Osteoblast (primary cell): ENCODE measurements around the gene SPIN2A. TPM values are rescaled to one million over a fixed set of nuclear protein-coding genes. Genes with fewer than 3 reads are reported as not detected.
"Not testable (repeated sequence)": the region's sequence is repeated elsewhere in the genome, so short reads cannot be mapped to it uniquely, and the experiment has no call there.

Experiments used
- DNase-seq: peaks from one replicate; pipeline ENCODE4 v3.0.0; 2011; ENCODE audit warnings: low spot score, mixed read lengths; ENCODE audit not compliant: insufficient read length; ENCODE audit errors: missing footprints
- H2AFZ ChIP-seq: 2 replicates; pipeline ENCODE4 v1.6.0; 2011; ENCODE audit warnings: mild to moderate bottlenecking, low read length
- H3K27ac ChIP-seq: 2 replicates; pipeline ENCODE4 v1.5.1; 2011; ENCODE audit warnings: mild to moderate bottlenecking, low read depth, low read length, moderate library complexity
- H3K27me3 ChIP-seq: 2 replicates; pipeline ENCODE4 v1.6.0; 2012; ENCODE audit warnings: mild to moderate bottlenecking, control low read depth, inconsistent platforms, low read length, moderate library complexity; ENCODE audit not compliant: insufficient read depth
- H3K36me3 ChIP-seq: 2 replicates; pipeline ENCODE4 v1.5.1; 2011; ENCODE audit warnings: mild to moderate bottlenecking, low read length, control low read depth, moderate library complexity; ENCODE audit not compliant: insufficient read depth
- H3K4me1 ChIP-seq: 2 replicates; pipeline ENCODE4 v1.5.1; 2011; ENCODE audit warnings: mild to moderate bottlenecking, low read length, control low read depth, moderate library complexity; ENCODE audit not compliant: insufficient read depth
- H3K4me2 ChIP-seq: 2 replicates; pipeline ENCODE4 v1.6.0; 2011; ENCODE audit warnings: mild to moderate bottlenecking, low read length; ENCODE audit not compliant: insufficient read depth
- H3K4me3 ChIP-seq: fragments of 200-600 bp; sonication (generic); 3 replicates; pipeline ENCODE4 v1.5.1; 2012; ENCODE audit warnings: mild to moderate bottlenecking, low read length, inconsistent platforms; ENCODE audit not compliant: insufficient read depth
- H3K79me2 ChIP-seq: 2 replicates; pipeline ENCODE4 v1.6.0; 2012; ENCODE audit warnings: mild to moderate bottlenecking, low read length, control low read depth, inconsistent platforms; ENCODE audit not compliant: insufficient read depth
- H3K9me3 ChIP-seq: 2 replicates; pipeline ENCODE4 v1.5.1; 2011; ENCODE audit warnings: low read depth, low read length, control low read depth
- H4K20me1 ChIP-seq: 2 replicates; pipeline ENCODE4 v1.6.0; 2012; ENCODE audit warnings: mild to moderate bottlenecking, low read length, control low read depth; ENCODE audit not compliant: insufficient read depth
- CTCF ChIP-seq: IDR thresholded peaks from 2 replicates; pipeline ENCODE4 v1.5.1; 2011; ENCODE audit warnings: mild to moderate bottlenecking, low read depth, low read length, moderate library complexity; ENCODE audit errors: extremely low read depth
- total RNA-seq: library from RNA; depleted of rRNA; stranded (reverse); fragments of >200 nt; gene quantifications from 2 replicates; pipeline ENCODE4 v1.2.3, GENCODE V29; 2012

SPIN2A gene
- total RNA-seq, 1 donor = 1.4 TPM

- H3K27ac ChIP-seq = no peak overlapping the region
- no peak overlapping the region for H3K4me3 ChIP-seq
- H4K20me1 ChIP-seq = no peaks in the 10 kb centered on the region
- H3K79me2 ChIP-seq = no peaks in the 10 kb centered on the region
- no peaks in the 10 kb centered on the region for H3K27me3 ChIP-seq
- no peak overlapping the region for H2AFZ ChIP-seq
- no peak overlapping the region for H3K4me2 ChIP-seq
- no peak for TF ChIP-seq CTCF
- H3K36me3 ChIP-seq = no peaks in the 10 kb centered on the region
- no peak for DNase-seq
- H3K9me3 ChIP-seq = no peaks in the 10 kb centered on the region
- no peaks in the 10 kb centered on the region for H3K4me1 ChIP-seq
Measured at GRCh38 chrX:57133706-57134105, 3.5 kb downstream of the SPIN2A start.

- not testable (repeated sequence) for H3K27ac ChIP-seq, DNase-seq, H4K20me1 ChIP-seq, H3K27me3 ChIP-seq, H3K79me2 ChIP-seq, H3K4me1 ChIP-seq, H3K4me3 ChIP-seq, H2AFZ ChIP-seq, H3K36me3 ChIP-seq, H3K9me3 ChIP-seq, H3K4me2 ChIP-seq
Measured at GRCh38 chrX:57133284-57133683, 3.9 kb downstream of the SPIN2A start.

GRCh38 chrX:57132046-57132445, 5.2 kb downstream of the SPIN2A start:
- H4K20me1 ChIP-seq = no peaks in the 10 kb centered on the region
- H3K4me2 ChIP-seq = no peak overlapping the region
- H3K27ac ChIP-seq = no peak overlapping the region
- no peaks in the 10 kb centered on the region for H3K36me3 ChIP-seq
- no peak overlapping the region for H2AFZ ChIP-seq
- H3K4me1 ChIP-seq = no peaks in the 10 kb centered on the region
- H3K27me3 ChIP-seq = no peaks in the 10 kb centered on the region
- no peak for DNase-seq
- H3K9me3 ChIP-seq = no peaks in the 10 kb centered on the region
- no peak for TF ChIP-seq CTCF
- no peaks in the 10 kb centered on the region for H3K79me2 ChIP-seq
- H3K4me3 ChIP-seq = no peak overlapping the region

GRCh38 chrX:57121816-57122215, 15.4 kb downstream of the SPIN2A start:
- TF ChIP-seq CTCF = no peak
- H3K36me3 ChIP-seq = no peaks in the 10 kb centered on the region
- H3K9me3 ChIP-seq = no peaks in the 10 kb centered on the region
- no peak overlapping the region for H3K27ac ChIP-seq
- peak overlapping the region; percentile 80 for H3K4me3 ChIP-seq
- H3K79me2 ChIP-seq = no peaks in the 10 kb centered on the region
- H3K4me1 ChIP-seq = no peaks in the 10 kb centered on the region
- DNase-seq = peak; percentile 8
- peak overlapping the region; percentile 85 for H2AFZ ChIP-seq
- H4K20me1 ChIP-seq = no peaks in the 10 kb centered on the region
- peak overlapping the region; percentile 75 for H3K4me2 ChIP-seq
- H3K27me3 ChIP-seq = no peaks in the 10 kb centered on the region
